Activated CD4-positive, alpha-beta T cell treated with anti-CD3 and anti-CD28 coated beads for 1 hour (primary cell): ENCODE results near the gene CENPB.

Source experiments
- DNase-seq: peaks from one replicate; pipeline ENCODE4 v3.0.0-alpha.2; 2020

Gene CENPB

GRCh38 chr20:3745686-3746173 is 40.8 kb downstream of the CENPB start:
- DNase-seq = no peak

- DNase-seq = peak; percentile 61
These were observed 41.5 kb downstream of the CENPB start for GRCh38 chr20:3744806-3745685.

- DNase-seq = no peak
These were observed 42.5 kb downstream of the CENPB start for GRCh38 chr20:3744037-3744436.

- no peak for DNase-seq
These were observed 43.3 kb downstream of the CENPB start for GRCh38 chr20:3743251-3743650.

- no peak for DNase-seq
These were observed 44.6 kb downstream of the CENPB start for GRCh38 chr20:3741836-3742458.

GRCh38 chr20:3740615-3741301 is 45.8 kb downstream of the CENPB start:
- no peak for DNase-seq

- DNase-seq = no peak
These were observed 46.6 kb downstream of the CENPB start for GRCh38 chr20:3739926-3740451.

GRCh38 chr20:3739054-3739925 is 47.2 kb downstream of the CENPB start:
- DNase-seq = no peak

GRCh38 chr20:3738111-3739053 is 48.2 kb downstream of the CENPB start:
- DNase-seq = no peak

- no peak for DNase-seq
These were observed 50.8 kb downstream of the CENPB start for GRCh38 chr20:3735768-3736167.

GRCh38 chr20:3734111-3734843 is 52.3 kb downstream of the CENPB start:
- no peak for DNase-seq
